Inflammatory macrophage treated with lipopolysaccharide for 4 hours (primary cell): Measurements from ENCODE around the gene DCAF12.
"Not testable (repeated sequence)": the region's sequence is repeated elsewhere in the genome, so short reads cannot be mapped to it uniquely, and the experiment has no call there.

ENCODE experiments used
- DNase-seq: peaks from one replicate; pipeline ENCODE4 v3.0.0-alpha.2; 2020

DCAF12 gene

GRCh38 chr9:34059954-34060353, 66.5 kb downstream of the DCAF12 start:
- DNase-seq: no peak

- DNase-seq: no peak
Observed at GRCh38 chr9:34059281-34059680, 67.2 kb downstream of the DCAF12 start.

GRCh38 chr9:34049630-34050384, 76.7 kb downstream of the DCAF12 start:
- DNase-seq: no peak

- DNase-seq: peak; percentile 96
Observed at GRCh38 chr9:34048727-34049629, 77.5 kb downstream of the DCAF12 start, which contains the start of gene UBAP2. Gene UBAP2 (minus strand): TSS chr9:34048887. CDS start chr9:34017148, 31,739 bp downstream.

GRCh38 chr9:34047864-34048726, 78.4 kb downstream of the DCAF12 start:
- peak; percentile 62 for DNase-seq

- DNase-seq: peak; percentile 68
Observed at GRCh38 chr9:34046784-34047379, 79.6 kb downstream of the DCAF12 start.

GRCh38 chr9:34045903-34046302, 80.6 kb downstream of the DCAF12 start:
- DNase-seq: no peak

GRCh38 chr9:34042074-34042473, 84.4 kb downstream of the DCAF12 start:
- DNase-seq: not testable (repeated sequence)

GRCh38 chr9:34038851-34039250, 87.6 kb downstream of the DCAF12 start:
- not testable (repeated sequence) for DNase-seq

- DNase-seq: no peak
Observed at GRCh38 chr9:34037626-34038025, 88.9 kb downstream of the DCAF12 start.

- DNase-seq: no peak
Observed at GRCh38 chr9:34036625-34037024, 89.9 kb downstream of the DCAF12 start.
